ENCODE data around the gene PHTF2.
"Not testable (repeated sequence)": the region's sequence is repeated elsewhere in the genome, so short reads cannot be mapped to it uniquely, and the experiment has no call there.

Gene PHTF2

DNA sequence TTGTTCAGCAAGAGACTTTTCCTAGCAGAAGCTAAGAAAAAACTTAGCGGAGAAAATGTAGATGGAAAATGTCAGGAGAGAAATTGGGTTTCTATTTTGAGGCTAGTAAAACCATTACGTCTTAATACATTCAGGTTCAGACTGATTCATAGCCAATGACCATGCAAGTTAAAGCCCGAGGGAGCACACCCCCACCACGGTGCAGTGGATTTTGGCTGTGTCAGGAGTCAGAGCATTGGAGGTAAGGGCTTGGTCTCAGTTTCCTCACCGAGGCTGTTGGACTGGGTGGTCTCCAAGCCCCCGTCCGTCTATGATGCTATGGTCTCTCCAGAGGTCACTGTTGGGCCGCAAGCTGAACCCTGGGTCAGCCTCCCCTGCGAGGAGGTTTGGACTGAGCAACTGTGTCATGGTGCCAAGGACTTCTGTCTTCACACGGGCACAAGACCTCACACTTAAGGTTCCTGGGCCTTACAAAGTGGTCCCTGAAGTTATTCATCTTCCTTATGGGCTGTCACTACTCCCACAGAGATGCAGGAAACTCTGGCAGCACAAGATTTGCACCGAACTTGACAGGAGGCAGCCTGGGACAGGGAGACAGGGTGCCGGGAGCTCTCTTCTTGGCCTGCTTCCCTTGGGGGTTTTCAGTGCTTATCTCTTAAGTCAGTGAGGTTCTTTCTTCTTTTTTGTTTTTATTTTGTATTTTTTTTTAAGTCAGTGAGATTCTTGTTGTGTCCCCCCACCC, 186.8 kb downstream of the PHTF2 start:
- Mint-ChIP-seq H3K36me3 (no peaks in the 10 kb centered on the region), H3K27ac (no peak overlapping the region), H3K27me3 (peaks cover 42% of the 10 kb centered on the region), H3K4me1 (peaks cover 7% of the 10 kb centered on the region), H3K4me3 (no peak overlapping the region), H3K9me3 (no peaks in the 10 kb centered on the region)
- no peak for ATAC-seq

DNA sequence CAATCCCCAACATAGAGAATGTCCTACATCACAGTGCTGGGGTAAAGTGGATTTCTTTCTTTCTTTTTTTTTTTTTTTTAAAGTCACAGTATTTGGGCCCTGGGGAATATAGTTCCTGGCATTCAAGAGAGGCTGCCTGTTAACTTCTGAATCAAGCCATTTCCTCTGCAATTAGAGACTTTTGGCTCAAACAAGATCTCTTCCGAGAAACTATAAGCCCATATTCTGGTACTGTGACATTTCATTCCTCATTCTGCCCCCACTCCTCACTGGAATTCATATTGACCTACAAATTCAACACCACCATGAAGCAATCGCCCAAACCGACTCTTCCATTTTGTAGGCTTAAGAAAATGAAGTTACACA, 187.4 kb downstream of the PHTF2 start:
- no peak overlapping the region for H3K4me3 Mint-ChIP-seq
- peaks cover 42% of the 10 kb centered on the region for H3K27me3 Mint-ChIP-seq
- no peaks in the 10 kb centered on the region for H3K9me3 Mint-ChIP-seq
- no peaks in the 10 kb centered on the region for H3K36me3 Mint-ChIP-seq
- no peak for ATAC-seq
- H3K4me1 Mint-ChIP-seq, result peaks cover 7% of the 10 kb centered on the region
- no peak overlapping the region for H3K27ac Mint-ChIP-seq

DNA sequence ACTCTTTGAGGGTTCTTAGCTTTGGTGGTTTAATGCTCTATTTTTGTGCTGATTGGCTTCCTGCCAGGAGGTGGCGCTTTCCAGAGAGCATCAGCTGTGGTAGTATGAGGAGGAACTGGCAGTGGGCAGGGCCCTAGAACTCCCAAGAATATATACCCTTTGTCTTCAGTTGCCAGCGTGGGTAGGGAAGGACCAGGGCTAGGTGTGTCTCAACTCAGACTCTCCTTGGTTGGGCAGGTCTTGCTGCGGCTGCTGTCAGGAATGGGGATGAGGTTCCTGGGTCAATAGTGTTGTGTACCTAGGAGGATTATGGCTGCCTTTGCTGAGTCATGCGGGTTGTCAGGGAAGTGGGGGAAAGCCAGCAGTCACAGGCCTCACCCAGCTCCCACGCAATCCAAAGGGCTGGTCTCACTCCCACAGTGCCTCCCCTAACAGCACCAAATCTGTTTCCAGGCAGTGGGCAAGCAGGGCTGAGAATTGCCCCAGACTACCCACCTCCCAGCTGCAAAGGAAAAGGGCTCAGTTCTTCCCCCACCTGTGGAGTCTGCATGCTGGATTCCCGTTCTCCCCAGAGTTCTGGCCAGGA, 191.5 kb downstream of the PHTF2 start:
- H3K4me3 Mint-ChIP-seq, result no peak overlapping the region
- no peak overlapping the region for H3K27ac Mint-ChIP-seq
- peaks cover 36% of the 10 kb centered on the region for H3K27me3 Mint-ChIP-seq
- ATAC-seq, result no peak
- H3K9me3 Mint-ChIP-seq, result no peaks in the 10 kb centered on the region
- H3K4me1 Mint-ChIP-seq, result no peaks in the 10 kb centered on the region
- no peaks in the 10 kb centered on the region for H3K36me3 Mint-ChIP-seq

DNA sequence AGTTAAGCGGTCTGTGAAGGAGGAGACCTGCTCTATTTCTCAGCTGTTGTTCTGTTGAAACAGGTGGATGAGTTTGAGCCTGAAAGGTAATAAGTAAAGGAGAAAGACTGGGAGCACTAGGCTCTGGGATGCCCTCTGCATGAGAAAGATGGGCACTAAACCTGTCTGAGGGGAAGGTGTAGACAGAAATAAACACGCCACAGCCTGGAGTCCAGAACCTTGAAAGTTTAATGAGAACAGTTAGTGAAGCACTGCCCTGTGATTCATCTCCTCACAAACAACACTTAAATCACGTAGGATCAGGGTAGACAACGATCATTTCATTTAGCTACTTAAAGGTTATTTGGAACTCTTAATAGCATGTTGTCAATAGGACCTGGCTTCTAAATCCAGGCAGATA, 193.1 kb downstream of the PHTF2 start:
- H3K9me3 Mint-ChIP-seq, result no peaks in the 10 kb centered on the region
- no peaks in the 10 kb centered on the region for H3K36me3 Mint-ChIP-seq
- H3K27ac Mint-ChIP-seq, result no peak overlapping the region
- no peaks in the 10 kb centered on the region for H3K4me1 Mint-ChIP-seq
- H3K27me3 Mint-ChIP-seq, result peaks cover 22% of the 10 kb centered on the region
- no peak for ATAC-seq
- no peak overlapping the region for H3K4me3 Mint-ChIP-seq

DNA sequence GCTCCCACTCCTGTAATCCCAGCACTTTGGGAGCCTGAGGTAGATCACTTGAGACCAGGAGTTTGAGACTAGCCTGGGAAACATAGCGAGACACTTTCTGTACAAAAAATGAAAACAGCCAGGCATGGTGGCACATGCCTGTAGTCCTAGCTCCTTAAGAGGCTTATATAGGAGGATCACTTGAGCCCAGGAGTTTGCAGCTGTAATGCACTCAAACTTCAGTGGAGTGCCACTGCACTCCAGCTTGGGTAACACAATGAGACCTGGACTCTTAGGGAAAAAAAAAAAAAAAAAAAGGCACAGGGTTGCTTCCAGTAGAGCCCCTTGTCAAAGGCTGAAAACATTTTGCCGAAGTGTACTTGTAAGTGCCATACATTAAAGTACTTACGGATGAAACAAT, 195.3 kb downstream of the PHTF2 start:
- no peak overlapping the region for H3K27ac Mint-ChIP-seq
- H3K4me3 Mint-ChIP-seq, result no peak overlapping the region
- no peaks in the 10 kb centered on the region for H3K36me3 Mint-ChIP-seq
- H3K27me3 Mint-ChIP-seq, result peaks cover 22% of the 10 kb centered on the region
- no peaks in the 10 kb centered on the region for H3K4me1 Mint-ChIP-seq
- no peaks in the 10 kb centered on the region for H3K9me3 Mint-ChIP-seq
- no peak for ATAC-seq

DNA sequence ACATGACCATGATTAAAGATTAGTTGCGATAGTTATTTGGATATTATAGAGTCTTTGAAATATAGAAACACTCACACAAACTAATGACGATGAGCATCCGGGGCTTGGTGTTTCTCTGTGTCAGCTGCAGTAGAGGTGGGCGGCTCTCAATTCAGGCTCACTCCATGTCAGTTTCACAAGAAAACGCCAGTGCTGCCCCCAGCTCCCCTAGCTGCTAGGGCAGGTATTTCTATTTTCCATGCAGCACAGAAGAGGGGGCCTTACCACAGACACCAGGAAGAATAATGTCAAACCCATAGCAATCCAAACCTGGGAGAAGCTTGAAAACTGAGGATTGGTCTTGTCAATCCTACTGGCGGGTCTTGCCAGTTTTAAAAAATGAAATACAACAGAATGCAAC, 197.1 kb downstream of the PHTF2 start:
- Mint-ChIP-seq H3K9me3 (no peaks in the 10 kb centered on the region), H3K36me3 (no peaks in the 10 kb centered on the region), H3K4me1 (no peaks in the 10 kb centered on the region), H3K27ac (no peak overlapping the region), H3K27me3 (peaks cover 12% of the 10 kb centered on the region), H3K4me3 (no peak overlapping the region)
- ATAC-seq, result no peak

DNA sequence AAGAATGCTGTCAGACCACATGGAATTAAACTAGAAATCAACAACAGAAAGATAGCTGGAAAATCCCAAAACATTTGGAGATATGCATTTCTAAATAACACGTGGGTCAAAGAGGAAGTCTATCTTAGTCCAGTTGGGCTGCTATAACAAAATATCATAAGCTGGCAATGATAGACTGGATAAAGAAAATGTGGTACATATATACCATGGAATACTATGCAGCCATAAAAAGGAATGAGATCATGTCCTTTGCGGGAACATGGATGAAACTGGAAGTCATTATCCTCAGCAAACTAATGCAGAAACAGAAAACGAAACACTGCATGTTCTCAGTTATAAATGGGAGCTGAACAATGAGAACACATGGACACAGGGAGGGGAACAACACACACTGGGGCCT, 200.6 kb downstream of the PHTF2 start:
- ATAC-seq, H3K4me1 Mint-ChIP-seq, H3K4me3 Mint-ChIP-seq, H3K36me3 Mint-ChIP-seq, H3K9me3 Mint-ChIP-seq, H3K27me3 Mint-ChIP-seq, H3K27ac Mint-ChIP-seq: not testable (repeated sequence)

DNA sequence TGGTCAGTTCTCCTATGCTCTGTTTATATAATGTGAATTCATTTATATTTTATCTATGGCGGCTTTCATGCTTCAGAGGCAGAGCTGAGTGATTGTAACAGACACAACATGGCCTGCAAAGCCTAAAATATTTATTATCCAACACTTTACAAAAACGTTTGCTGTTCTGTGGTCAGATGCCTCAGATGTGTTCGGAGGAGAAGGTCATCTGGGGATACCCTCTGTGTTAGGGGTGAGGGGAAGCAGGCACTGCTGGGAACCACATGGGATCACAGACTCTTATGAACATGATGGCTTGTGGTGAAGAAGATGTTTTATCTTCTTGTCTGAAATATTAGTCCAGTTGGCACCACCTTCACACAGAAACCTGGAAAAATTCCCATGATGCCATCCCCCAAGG, 203.4 kb downstream of the PHTF2 start:
- H3K4me1 Mint-ChIP-seq, result no peaks in the 10 kb centered on the region
- no peaks in the 10 kb centered on the region for H3K9me3 Mint-ChIP-seq
- ATAC-seq, result no peak
- no peak overlapping the region for H3K4me3 Mint-ChIP-seq
- H3K36me3 Mint-ChIP-seq, result no peaks in the 10 kb centered on the region
- no peak overlapping the region for H3K27ac Mint-ChIP-seq
- peaks cover 5% of the 10 kb centered on the region for H3K27me3 Mint-ChIP-seq

DNA sequence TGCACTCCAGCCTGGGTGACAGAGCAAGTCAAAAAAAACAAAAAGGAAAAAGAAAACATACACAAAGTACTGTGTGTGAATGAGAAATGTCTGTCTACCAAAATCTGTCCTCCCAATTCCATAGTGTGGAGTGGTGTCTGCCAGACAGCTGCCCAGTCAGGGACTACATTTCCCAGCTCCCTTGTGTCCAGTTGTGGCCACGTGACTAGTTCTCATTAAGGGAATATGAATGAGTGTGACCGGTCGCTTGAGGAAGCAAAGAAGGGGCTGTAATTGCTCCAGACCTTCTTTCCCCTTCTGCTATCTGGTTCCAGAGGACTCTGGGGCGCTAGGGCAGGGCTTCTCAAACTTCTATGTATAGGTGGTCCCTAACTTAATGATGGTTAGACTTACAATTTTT, 204.1 kb downstream of the PHTF2 start:
- Mint-ChIP-seq H3K27me3 (peaks cover under 1% of the 10 kb centered on the region), H3K27ac (no peak overlapping the region), H3K4me3 (no peak overlapping the region), H3K9me3 (no peaks in the 10 kb centered on the region), H3K4me1 (no peaks in the 10 kb centered on the region), H3K36me3 (no peaks in the 10 kb centered on the region)
- ATAC-seq, result no peak

DNA sequence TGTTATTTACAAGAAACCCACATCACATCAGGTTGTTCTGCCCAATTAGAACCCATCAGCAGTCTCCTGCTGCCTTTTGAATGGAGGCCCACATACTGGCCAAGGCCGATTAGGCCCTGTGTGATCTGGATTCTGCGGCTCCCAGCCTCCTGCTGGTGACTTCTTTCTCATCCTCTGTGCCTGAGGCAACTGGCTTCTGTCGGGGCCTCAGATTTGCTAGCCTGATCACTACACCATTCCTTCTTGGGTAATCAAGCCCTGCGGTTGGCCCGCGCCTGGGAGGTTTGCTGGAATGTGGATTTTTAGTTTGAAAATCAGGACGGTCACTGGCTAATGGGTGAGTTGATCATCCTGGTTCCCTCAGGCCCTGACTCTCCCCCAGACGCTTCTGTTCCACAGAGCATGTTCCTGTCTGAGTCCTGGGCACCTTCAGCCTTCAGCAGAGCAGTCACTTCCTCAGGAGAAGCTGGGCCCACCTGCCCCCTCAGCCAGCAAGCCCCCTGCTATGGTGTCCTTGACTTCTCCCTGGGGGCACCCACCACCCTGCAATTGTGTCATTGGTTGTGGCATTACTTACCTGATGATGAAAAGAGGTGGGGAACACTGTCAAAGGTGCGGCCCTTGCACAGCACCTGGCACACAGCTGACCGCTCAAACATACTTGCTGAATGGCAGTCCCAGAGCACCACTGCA, 207.6 kb downstream of the PHTF2 start:
- H3K4me1 Mint-ChIP-seq, result no peaks in the 10 kb centered on the region

More for the DNA sequence above, 207.6 kb downstream of the PHTF2 start:
- Mint-ChIP-seq H3K27me3 (no peaks in the 10 kb centered on the region), H3K36me3 (no peaks in the 10 kb centered on the region), H3K4me3 (no peak overlapping the region), H3K27ac (no peak overlapping the region), H3K9me3 (no peaks in the 10 kb centered on the region)
- no peak for ATAC-seq
